Natural killer cell treated with Interleukin-12 subunit alpha and Interleukin-12 subunit beta and Interleukin-15 and Interleukin-18, amount 100 ng/mL, for 72 hours (primary cell): ENCODE results near the gene CASP2. TPM values are rescaled to one million over a fixed set of nuclear protein-coding genes. Genes with fewer than 3 reads are reported as not detected.

ENCODE experiments used
- ATAC-seq, 2 donors: fragments of 150-1000 bp; cut with Tn5 transposase in 1 of 2; sonication (Bioruptor Pico), chemical (Tn5 transposase) in 1 of 2; 2 replicates each; pipeline ENCODE4 v1.10.0; 2021
- DNase-seq: peaks from one replicate; pipeline ENCODE4 v3.0.0; 2022; ENCODE audit warnings: low spot score
- H3K27ac Mint-ChIP-seq, 2 donors: 1 replicate in 1 of 2; 2 replicates in 1 of 2; pipeline ENCODE4 v1.8.0; 2022; ENCODE audit warnings: mixed read lengths in 2 of 2, mild to moderate bottlenecking in 1 of 2, moderate library complexity in 1 of 2
- H3K27me3 Mint-ChIP-seq, 2 donors: 1 replicate in 1 of 2; 2 replicates in 1 of 2; pipeline ENCODE4 v1.8.0; 2022; ENCODE audit warnings: mixed read lengths in 2 of 2
- H3K36me3 Mint-ChIP-seq: one replicate; pipeline ENCODE4 v1.8.0; 2022; ENCODE audit warnings: mixed read lengths
- H3K4me1 Mint-ChIP-seq, 2 donors: 1 replicate in 1 of 2; 2 replicates in 1 of 2; pipeline ENCODE4 v1.8.0; 2022; ENCODE audit warnings: low read depth in 2 of 2, mixed read lengths in 2 of 2, mild to moderate bottlenecking in 1 of 2
- H3K4me3 Mint-ChIP-seq: one replicate; pipeline ENCODE4 v1.8.0; 2022; ENCODE audit warnings: mixed read lengths
- H3K9me3 Mint-ChIP-seq: 2 replicates; pipeline ENCODE4 v1.8.0; 2022; ENCODE audit warnings: mixed read lengths
- total RNA-seq, 2 donors: library from RNA; stranded (reverse); gene quantifications; one replicate each; pipeline ENCODE4 v1.2.3, GENCODE V29; 2022

Gene CASP2
- 10 to 100 TPM; 67.8 to 94.2 TPM for total RNA-seq

DNA sequence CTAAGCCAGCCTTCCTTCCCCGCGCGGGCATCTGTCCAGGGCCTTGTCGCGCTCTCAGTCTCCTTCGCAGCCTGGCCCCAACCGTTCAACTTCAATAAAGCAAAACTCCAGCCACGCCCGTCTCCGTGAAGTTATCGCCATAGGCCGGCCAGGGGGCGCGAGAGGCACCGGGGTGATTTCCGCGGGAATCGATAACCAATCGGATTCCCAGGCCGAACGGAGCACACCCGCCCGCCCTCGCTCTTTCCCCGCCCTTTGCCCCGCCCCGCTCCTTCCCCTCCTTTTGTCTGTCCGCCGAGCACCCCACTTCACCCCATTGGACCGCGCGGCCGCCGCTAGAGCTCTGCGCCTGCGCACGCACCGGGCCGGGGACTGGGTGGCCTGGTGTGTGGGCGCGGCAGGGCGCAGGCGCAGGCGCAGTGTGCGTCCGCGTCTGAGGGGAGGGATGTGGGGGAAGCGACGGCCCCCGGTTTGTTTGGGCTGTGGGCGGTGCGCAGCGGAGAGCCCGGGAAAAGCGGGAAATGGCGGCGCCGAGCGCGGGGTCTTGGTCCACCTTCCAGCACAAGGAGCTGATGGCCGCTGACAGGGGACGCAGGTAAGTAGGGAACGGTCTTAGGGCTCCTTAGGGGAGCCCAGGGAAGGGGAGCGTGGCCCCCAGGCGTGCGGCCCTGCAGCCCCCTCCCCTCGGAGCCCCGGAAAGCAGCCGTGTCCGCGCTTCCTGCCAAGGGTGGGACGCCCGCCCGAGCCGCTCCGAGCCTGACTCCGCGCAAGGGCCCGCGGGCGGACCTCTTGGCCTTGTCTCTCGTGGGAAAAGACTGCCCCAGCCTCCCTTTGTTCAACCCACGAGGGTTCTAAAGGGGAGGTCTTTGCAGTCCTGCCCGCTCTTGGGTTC lies at the start of gene CASP2:
TSS of gene CASP2 (plus strand) at position 417 of the 892 bp plus-strand sequence. CDS start at position 522, 105 bp downstream.
- peaks cover 14% of the 10 kb centered on the region for H3K36me3 Mint-ChIP-seq
- ATAC-seq (peak; percentile 98 to 99), DNase-seq (peak; percentile 100)
- no peaks in the 10 kb centered on the region for H3K9me3 Mint-ChIP-seq
- H3K4me3 Mint-ChIP-seq = peak within 1 kb of the TSS; percentile 91
- H3K27ac Mint-ChIP-seq = peak within 1 kb of the TSS; percentile 90 to 93
- no peaks in the 10 kb centered on the region for H3K27me3 Mint-ChIP-seq
- peaks cover 28 to 41% of the 10 kb centered on the region in 2 donors for H3K4me1 Mint-ChIP-seq

DNA sequence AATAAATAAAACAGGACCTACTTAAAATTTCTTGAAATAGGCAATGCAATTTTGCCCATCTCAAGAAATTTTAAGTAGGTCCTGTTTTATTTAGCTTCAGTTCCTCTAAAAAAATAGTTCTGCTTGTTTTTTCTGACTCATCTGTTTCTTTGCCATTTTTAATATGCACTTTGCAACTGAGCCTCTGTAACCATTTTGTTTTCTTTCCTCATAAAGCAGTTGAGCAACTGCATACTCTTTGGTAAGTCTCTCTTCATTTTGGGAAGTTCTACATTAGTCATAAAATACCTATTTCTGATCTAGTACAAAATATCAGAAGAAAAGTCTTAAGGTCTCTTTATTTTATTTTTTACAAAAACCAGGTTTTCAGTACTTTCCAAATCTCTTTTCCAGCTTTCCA lies 48.3 kb upstream of the CASP2 start:
- Mint-ChIP-seq H3K36me3 (peaks cover 20% of the 10 kb centered on the region), H3K27ac (no peak overlapping the region), H3K4me3 (no peak overlapping the region), H3K27me3 (peaks cover 28 to 37% of the 10 kb centered on the region in 2 donors), H3K9me3 (peaks cover 9% of the 10 kb centered on the region), H3K4me1 (peaks cover 3 to 23% of the 10 kb centered on the region in 2 donors)
- ATAC-seq (no peak), DNase-seq (no peak)

DNA sequence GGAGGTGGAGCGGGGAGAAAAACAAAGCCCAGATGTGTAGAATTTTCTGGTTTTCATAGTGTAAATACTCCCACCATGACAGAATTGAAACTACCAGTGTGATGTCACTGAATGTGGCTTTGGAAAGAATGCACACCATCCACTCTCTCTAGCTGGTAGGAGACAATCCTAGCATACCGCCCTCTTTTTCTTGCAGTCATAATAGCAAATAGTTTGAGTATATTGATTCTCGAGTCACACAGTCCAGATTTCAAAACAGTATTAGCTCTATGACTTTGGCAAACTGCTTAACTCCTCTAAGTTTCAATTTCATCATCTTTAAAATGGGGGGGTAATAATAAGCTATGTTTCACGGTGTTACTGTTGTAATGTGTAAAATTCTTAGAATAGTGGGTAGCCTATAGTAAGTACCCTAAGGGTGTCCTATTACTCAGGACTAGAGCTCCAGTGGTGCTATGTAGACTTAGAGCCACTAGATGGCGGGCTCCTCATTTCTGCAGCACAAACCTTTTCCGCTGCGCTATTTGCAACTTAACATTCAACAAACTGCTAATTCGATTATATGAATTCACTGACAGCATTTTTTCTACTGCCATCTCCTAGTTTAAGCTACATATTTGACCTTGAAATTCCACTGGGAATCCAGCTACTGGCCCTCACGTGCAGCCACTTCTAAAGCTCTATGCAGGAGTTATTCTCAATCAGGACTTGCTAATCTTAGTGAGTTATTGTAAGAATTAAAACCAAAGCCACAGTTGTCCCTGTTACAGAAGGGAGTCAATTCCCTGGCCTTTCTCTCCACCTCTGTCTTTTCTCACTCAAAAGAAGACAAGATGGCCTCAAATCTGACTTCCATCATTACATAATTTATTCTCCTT lies 47.6 kb upstream of the CASP2 start:
- peaks cover 24 to 31% of the 10 kb centered on the region in 2 donors for H3K27me3 Mint-ChIP-seq
- ATAC-seq (peak; percentile 80 to 85), DNase-seq (peak; percentile 73)
- no peak overlapping the region for H3K4me3 Mint-ChIP-seq
- peaks cover 8 to 28% of the 10 kb centered on the region in 2 donors for H3K4me1 Mint-ChIP-seq
- peaks cover 18% of the 10 kb centered on the region for H3K36me3 Mint-ChIP-seq
- peak overlapping the region in 1 of 2 donors; percentile 17 for H3K27ac Mint-ChIP-seq
- H3K9me3 Mint-ChIP-seq = peaks cover 9% of the 10 kb centered on the region

DNA sequence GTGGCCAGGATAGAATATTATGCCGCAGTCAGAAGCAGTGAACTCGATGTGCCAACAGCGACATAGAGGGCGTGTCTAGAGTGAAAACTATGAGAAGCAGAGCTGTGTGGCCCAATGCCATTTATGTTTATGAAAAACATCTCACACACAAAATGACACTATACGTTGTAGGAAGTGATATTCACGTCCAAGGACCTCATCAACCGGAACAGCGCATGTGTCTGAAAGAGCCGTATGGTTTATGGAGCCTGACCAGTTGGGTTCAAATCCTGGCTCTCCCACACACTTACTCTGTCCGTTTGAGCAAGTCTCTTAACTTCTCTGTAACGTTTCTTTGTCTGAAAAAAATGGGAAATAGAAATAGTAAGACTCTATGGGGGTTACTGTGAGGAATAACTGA lies 45.8 kb upstream of the CASP2 start:
- Mint-ChIP-seq H3K4me1 (peaks cover 19 to 45% of the 10 kb centered on the region in 2 donors), H3K27me3 (peaks cover 13 to 15% of the 10 kb centered on the region in 2 donors), H3K9me3 (peaks cover 1% of the 10 kb centered on the region), H3K36me3 (peaks cover under 1% of the 10 kb centered on the region), H3K4me3 (no peak overlapping the region), H3K27ac (no peak overlapping the region)
- ATAC-seq (no peak), DNase-seq (no peak)

DNA sequence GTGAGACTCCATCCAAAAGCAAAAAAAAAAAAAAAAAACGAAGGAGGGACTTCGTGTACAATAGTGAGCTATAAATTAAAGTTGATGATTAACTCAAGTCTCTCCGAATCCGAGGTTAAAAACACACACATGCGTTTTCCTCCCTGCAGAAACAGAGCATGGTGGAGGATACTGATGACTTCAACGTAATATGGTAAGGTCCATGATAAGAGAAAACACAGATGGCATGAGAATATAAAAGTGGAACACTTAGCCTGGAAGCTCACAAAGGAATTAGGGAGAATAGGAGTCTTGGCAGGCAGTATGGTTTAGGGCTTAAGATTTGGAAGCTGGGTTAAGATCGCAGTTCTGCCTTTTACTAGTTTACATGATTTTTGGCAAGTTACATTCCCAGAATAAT lies 45.0 kb upstream of the CASP2 start:
- H3K4me3 Mint-ChIP-seq = no peak overlapping the region
- H3K27ac Mint-ChIP-seq = no peak overlapping the region
- H3K9me3 Mint-ChIP-seq = no peaks in the 10 kb centered on the region
- no peaks in the 10 kb centered on the region for H3K36me3 Mint-ChIP-seq
- DNase-seq = no peak
- peaks cover 20 to 50% of the 10 kb centered on the region in 2 donors for H3K4me1 Mint-ChIP-seq
- no peak for ATAC-seq
- H3K27me3 Mint-ChIP-seq = peaks cover 12% of the 10 kb centered on the region in 2 donors

DNA sequence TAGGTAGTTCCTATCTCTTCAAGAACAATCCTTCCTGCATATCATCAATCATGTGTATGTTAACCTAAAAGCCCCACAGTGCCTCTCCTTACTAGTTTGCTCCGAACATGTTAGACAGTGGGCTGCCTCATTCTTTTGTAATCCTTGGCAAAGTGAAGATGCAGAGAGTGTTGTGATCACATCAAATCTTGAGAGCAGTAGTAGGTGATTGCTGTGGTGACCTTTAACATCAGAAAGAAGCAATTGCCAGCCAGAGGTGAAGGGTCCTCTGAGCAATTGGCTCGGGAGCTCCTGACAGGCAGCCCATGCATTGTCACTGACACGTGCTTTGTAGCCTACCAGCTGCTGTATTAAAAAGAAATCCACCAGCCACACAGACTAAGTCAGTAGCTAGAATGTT lies 44.5 kb upstream of the CASP2 start:
- H3K27me3 Mint-ChIP-seq = peaks cover 12% of the 10 kb centered on the region in 2 donors
- peak overlapping the region; percentile 71 to 94 for H3K27ac Mint-ChIP-seq
- H3K9me3 Mint-ChIP-seq = no peaks in the 10 kb centered on the region
- DNase-seq (no peak), ATAC-seq (no peak)
- no peaks in the 10 kb centered on the region for H3K36me3 Mint-ChIP-seq
- H3K4me3 Mint-ChIP-seq = peak overlapping the region; percentile 35
- H3K4me1 Mint-ChIP-seq = peaks cover 23 to 54% of the 10 kb centered on the region in 2 donors

DNA sequence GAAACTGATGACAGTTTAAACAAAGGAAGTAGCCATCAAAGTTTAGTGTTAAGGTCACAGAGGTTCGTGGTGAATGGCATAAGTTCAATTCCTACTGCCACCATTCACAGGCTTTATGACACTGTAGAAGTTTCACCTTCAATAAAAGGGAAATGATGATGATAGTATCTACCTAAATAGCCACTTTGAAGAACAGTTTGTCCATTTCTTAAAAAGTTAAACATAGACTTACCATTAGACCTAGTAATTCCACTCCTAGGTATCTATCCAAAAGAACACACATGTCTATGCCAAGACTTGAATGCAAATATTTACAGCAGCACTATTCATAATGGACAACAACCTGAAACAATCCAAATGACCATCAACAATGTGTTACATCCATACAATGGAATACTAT lies 43.8 kb upstream of the CASP2 start:
- Mint-ChIP-seq H3K27me3 (peaks cover 5 to 9% of the 10 kb centered on the region in 2 donors), H3K36me3 (peaks cover 4% of the 10 kb centered on the region), H3K4me1 (peaks cover 23 to 60% of the 10 kb centered on the region in 2 donors), H3K9me3 (peaks cover 3% of the 10 kb centered on the region), H3K27ac (peak overlapping the region; percentile 71 to 94), H3K4me3 (peak overlapping the region; percentile 78)
- ATAC-seq = no peak
- no peak for DNase-seq

DNA sequence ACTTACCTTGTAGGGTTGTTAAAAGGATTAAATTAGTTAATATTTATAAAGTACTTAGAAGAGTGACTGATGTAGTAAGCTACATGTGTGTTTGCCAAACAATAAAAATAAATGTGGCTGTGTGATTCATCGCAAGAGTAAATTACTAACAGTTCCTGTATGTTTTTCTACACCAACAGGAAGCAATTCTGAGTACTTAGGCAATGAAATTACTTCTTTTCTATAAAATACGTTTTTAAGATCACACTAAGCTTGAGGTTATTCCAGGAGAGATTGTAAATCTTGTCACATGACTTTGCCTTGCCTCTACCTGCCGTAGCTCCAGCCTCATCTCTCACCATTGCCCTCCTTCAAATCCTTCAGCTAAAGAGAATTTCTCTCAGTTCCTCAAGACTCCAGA lies 43.0 kb upstream of the CASP2 start:
- ATAC-seq (peak; percentile 72 to 83), DNase-seq (no peak)
- Mint-ChIP-seq H3K4me1 (peaks cover 30 to 68% of the 10 kb centered on the region in 2 donors), H3K36me3 (peaks cover 5% of the 10 kb centered on the region), H3K27ac (peak overlapping the region; percentile 71 to 94), H3K9me3 (peaks cover 3% of the 10 kb centered on the region), H3K4me3 (peak overlapping the region; percentile 78), H3K27me3 (peaks cover 5 to 9% of the 10 kb centered on the region in 2 donors)

DNA sequence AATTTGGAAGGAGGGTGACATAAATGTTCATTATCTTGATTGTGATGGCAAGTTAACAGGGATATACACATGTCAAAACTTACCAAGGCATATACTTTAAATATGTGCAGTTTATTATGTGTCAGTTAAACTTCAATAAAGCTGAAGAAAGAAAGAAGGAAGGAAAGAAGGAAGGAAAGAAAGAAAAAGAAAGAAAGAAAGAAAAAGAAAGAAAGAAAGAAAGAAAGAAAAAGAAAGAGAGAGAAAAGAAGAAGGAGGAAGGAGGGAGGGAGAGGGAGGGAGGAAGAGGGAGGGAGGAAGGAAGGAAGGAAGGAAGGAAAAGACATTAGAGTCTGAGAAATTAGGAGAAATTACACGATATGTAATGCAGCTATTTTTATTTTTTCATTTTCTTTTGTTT lies 40.8 kb upstream of the CASP2 start:
- peaks cover 3% of the 10 kb centered on the region for H3K9me3 Mint-ChIP-seq
- no peak overlapping the region for H3K4me3 Mint-ChIP-seq
- H3K36me3 Mint-ChIP-seq = peaks cover 8% of the 10 kb centered on the region
- peaks cover 45 to 83% of the 10 kb centered on the region in 2 donors for H3K4me1 Mint-ChIP-seq
- no peak for ATAC-seq
- H3K27ac Mint-ChIP-seq = peak overlapping the region in 1 of 2 donors; percentile 94
- DNase-seq = no peak
- H3K27me3 Mint-ChIP-seq = peaks cover 0 to 6% of the 10 kb centered on the region in 2 donors

DNA sequence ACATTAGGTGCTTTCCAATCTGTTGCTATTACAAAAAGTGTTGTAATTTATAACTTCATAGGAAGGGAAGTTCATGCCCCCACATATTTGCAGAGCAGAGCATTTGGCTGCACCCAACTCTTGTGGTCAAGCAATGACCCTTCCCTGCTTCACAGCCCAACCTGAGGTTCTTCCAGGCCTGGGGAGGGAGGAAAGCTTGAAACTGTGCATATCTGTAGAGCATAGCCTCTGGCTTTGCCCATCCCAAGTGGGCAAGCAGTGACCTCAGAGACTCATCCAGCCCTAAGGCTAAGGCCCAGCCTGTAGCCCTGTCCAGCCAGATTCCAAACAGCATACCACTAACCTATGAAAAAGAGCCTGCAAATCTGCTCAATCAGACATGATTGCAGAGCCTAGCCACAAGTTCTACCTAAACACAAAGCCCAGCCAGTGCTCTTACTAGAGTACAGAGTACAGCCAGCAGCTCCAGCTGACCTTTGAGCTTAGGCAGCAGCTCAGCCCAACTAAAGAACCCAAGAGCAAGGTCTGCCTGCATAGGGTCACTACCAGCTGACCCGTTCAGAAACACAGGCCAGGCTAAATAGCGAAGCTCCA lies 39.3 kb upstream of the CASP2 start:
- DNase-seq = no peak
- Mint-ChIP-seq H3K27ac (peak overlapping the region in 1 of 2 donors; percentile 73), H3K4me3 (peak overlapping the region; percentile 61), H3K4me1 (peaks cover 45 to 81% of the 10 kb centered on the region in 2 donors), H3K27me3 (peaks cover 0 to 4% of the 10 kb centered on the region in 2 donors), H3K36me3 (peaks cover 15% of the 10 kb centered on the region), H3K9me3 (peaks cover 3% of the 10 kb centered on the region)
- ATAC-seq = no peak

DNA sequence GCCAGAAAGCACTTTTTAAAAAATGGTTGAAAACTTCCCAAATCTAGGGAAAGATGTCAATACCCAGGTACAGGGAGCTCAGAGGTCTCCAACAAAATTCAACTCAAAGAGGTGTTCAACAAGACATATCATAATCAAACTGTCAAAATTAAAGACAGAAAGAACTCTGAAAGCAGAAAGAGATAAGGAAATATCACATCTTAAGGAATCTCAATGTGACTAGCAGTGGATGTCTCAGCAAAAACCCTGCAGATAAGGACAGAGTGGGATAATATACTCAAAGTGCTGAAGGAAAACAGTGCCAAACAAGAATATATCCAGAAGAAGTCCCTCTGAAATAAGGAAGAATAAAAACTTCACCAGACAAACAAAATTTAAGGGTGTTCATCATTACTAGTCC lies 38.0 kb upstream of the CASP2 start:
- Mint-ChIP-seq H3K4me1 (peaks cover 40 to 75% of the 10 kb centered on the region in 2 donors), H3K9me3 (peaks cover 3% of the 10 kb centered on the region), H3K27me3 (peaks cover 0 to 3% of the 10 kb centered on the region in 2 donors), H3K27ac (peak overlapping the region; percentile 36 to 73), H3K36me3 (peaks cover 21% of the 10 kb centered on the region), H3K4me3 (peak overlapping the region; percentile 61)
- DNase-seq = no peak
- ATAC-seq = no peak

DNA sequence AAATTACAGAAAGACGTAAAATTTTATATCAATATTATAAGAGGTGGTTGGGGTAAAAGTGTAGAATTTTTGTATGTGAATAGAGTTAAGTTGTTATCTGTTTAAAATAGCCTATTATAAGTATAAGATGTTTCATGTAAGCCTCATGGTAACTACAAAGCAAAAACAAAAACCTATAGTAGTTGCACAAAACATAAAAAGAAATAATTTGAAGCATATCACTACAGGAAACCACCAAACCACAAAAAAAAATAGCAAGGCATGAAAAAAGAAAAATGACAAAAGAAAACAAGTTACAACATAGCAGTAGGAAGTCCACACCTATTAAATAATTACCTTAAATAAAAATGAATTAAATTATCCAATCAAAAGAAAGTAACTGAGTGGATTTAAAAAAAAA lies 37.3 kb upstream of the CASP2 start:
- DNase-seq = no peak
- ATAC-seq = no peak
- H3K9me3 Mint-ChIP-seq = peaks cover 3% of the 10 kb centered on the region
- H3K4me1 Mint-ChIP-seq = peaks cover 34 to 74% of the 10 kb centered on the region in 2 donors
- H3K27me3 Mint-ChIP-seq = peaks cover 0 to 2% of the 10 kb centered on the region in 2 donors
- H3K4me3 Mint-ChIP-seq = peak overlapping the region; percentile 61
- H3K36me3 Mint-ChIP-seq = peaks cover 21% of the 10 kb centered on the region
- H3K27ac Mint-ChIP-seq = peak overlapping the region; percentile 15 to 36

DNA sequence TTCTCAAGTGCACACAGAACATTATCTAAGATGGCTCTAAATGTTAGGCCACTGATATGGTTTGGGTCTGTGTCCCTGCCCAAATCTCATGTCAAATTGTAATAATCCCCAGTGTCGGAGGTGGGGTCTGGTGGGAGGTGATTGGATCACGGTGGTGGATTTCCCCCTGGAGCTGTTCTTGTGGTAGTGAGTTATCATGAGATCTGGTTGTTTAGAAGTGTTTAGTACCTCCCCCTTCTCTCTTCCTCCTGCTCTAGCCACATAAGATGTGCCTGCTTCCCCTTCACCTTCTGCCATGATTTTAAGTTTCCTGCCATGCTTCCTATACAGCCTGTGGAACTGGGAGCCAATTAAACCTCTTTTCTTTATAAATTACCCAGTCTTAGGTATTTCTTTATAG lies 36.1 kb upstream of the CASP2 start:
- Mint-ChIP-seq H3K36me3 (peaks cover 21% of the 10 kb centered on the region), H3K27ac (peak overlapping the region; percentile 3 to 75), H3K27me3 (no peaks in the 10 kb centered on the region), H3K9me3 (peaks cover 3% of the 10 kb centered on the region), H3K4me1 (peaks cover 26 to 62% of the 10 kb centered on the region in 2 donors), H3K4me3 (no peak overlapping the region)
- DNase-seq (no peak), ATAC-seq (no peak)
